ENCODE results near the gene MSANTD4. TPM values are rescaled to one million over a fixed set of nuclear protein-coding genes. Genes with fewer than 3 reads are reported as not detected.

The MSANTD4 gene
- total RNA-seq, 2 experiments from 2014 or later: 10.3 to 11.3 TPM

DNA sequence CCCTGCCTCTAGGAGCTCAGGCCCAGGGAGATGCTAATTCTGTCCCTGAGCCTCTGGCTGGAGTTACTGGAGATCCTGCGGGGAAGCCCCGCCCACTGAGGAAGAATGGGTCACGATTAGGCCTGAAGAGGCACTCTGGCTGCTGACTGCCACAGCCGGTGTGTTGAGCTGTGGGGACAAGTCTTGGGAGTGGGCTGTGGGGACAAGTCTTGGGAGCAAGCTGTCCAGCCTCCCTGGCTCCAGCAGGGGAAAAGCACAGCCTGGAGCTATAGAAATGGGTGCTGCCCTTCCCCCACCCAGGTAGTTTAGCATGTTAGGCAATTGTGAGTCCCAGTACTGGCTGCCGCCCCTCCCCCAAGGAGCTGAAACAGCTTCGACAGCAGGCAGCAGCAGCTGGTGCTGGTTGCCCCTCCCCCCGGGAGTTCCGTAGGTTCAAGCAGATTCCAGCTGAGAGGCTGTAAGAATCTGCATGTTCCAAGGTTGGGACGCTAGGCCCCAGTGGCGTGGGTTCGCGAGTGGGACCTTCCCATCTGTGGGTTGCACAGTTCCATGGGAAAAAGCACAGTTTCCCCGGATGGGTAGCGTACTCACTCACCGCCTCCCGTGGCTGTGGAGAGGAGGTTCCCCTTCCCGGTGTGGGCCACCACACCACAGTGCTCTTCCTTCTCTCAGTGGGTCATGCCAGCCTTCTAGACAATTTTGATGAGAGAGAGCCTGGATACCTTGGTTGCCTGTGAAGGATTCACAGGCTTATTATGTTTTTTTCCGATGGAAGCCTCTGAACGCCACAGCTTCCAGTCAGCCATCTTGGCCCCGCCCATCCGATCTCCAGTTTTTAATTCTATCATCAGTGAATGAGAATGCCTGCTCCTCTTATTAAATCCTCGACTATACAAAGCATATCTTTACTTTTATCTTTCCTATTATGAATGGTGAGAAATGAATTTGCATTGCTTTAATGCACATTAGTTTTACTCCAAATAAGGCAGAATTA, 61.5 kb downstream of the MSANTD4 start:
- H3K36me3 Mint-ChIP-seq (ENCODE audit: low read depth): no peaks in the 10 kb centered on the region
- no peaks in the 10 kb centered on the region for H3K4me1 Mint-ChIP-seq (ENCODE audit: low read depth)
- H3K27ac Mint-ChIP-seq: no peak overlapping the region
- peaks cover 5% of the 10 kb centered on the region for H3K27me3 Mint-ChIP-seq
- peaks cover 10% of the 10 kb centered on the region for H3K9me3 Mint-ChIP-seq
- ATAC-seq (no peak), DNase-seq (no peak)
- ChIA-PET CTCF (no interaction called here), POLR2A (no interaction called here)
- intact Hi-C loops (cut with micrococcal nuclease): no loop called here
- TF ChIP-seq, protein P1, sequence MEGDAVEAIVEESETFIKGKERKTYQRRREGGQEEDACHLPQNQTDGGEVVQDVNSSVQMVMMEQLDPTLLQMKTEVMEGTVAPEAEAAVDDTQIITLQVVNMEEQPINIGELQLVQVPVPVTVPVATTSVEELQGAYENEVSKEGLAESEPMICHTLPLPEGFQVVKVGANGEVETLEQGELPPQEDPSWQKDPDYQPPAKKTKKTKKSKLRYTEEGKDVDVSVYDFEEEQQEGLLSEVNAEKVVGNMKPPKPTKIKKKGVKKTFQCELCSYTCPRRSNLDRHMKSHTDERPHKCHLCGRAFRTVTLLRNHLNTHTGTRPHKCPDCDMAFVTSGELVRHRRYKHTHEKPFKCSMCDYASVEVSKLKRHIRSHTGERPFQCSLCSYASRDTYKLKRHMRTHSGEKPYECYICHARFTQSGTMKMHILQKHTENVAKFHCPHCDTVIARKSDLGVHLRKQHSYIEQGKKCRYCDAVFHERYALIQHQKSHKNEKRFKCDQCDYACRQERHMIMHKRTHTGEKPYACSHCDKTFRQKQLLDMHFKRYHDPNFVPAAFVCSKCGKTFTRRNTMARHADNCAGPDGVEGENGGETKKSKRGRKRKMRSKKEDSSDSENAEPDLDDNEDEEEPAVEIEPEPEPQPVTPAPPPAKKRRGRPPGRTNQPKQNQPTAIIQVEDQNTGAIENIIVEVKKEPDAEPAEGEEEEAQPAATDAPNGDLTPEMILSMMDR (IDR thresholded peaks at IDR 0.05): no peak
- no peak overlapping the region for H3K4me3 Mint-ChIP-seq

Other genes with a start within 250 kb of the MSANTD4 start
- gene KBTBD3, start 55.1 kb upstream of the MSANTD4 start, total RNA-seq: 10 to 100 TPM; 10.2 to 11.2 TPM
- 10 to 100 TPM; 41.6 to 46.2 TPM for gene AASDHPPT, start 55.4 kb upstream of the MSANTD4 start, total RNA-seq